ENCODE data around the gene PSD2. TPM values are rescaled to one million over a fixed set of nuclear protein-coding genes. Genes with fewer than 3 reads are reported as not detected.

The PSD2 gene
- total and polyA plus RNA-seq, 4 donors: 0.30 to 0.62 (median 0.41) TPM; not detected in 1

GRCh38 chr5:139861021-139861888, 65.6 kb downstream of the PSD2 start:
- no peak overlapping the region for H3K4me3 ChIP-seq (ENCODE audit: low read length in 2 of 2)
- 89 to 90% methylated on average over 15 of the region's 15 CpGs for WGBS, 2 donors
- no peaks in the 10 kb centered on the region for H3K27me3 ChIP-seq (ENCODE audit: control insufficient read depth in 1 of 2, insufficient read depth in 2 of 2, low read length in 1 of 2)
- DNase-seq (no peak), ATAC-seq (ENCODE audit: low FRiP score) (no peak)
- no peak overlapping the region for H3K27ac ChIP-seq (ENCODE audit: low read depth in 1 of 2, low read length in 2 of 2)
- no peaks in the 10 kb centered on the region for H3K9me3 ChIP-seq (ENCODE audit: control insufficient read depth, low read length)
- intact Hi-C loops (cut with DNase I): loop anchor here in 1 of 2 donors (5.0 kb wide), 1 partner anchor 106 kb away; no protein-coding TSS in a partner anchor
- H3K36me3 ChIP-seq (ENCODE audit: control insufficient read depth in 1 of 2, insufficient read depth in 2 of 2, low read length in 1 of 2): no peaks in the 10 kb centered on the region
- H3K4me1 ChIP-seq (ENCODE audit: control insufficient read depth in 1 of 2, insufficient read depth in 2 of 2, low read length in 2 of 2): no peaks in the 10 kb centered on the region

GRCh38 chr5:139861889-139862207, 66.2 kb downstream of the PSD2 start:
- intact Hi-C loops (cut with DNase I): loop anchor here in 1 of 2 donors (5.0 kb wide), 1 partner anchor 105 kb away; no protein-coding TSS in a partner anchor
- H3K27me3 ChIP-seq (ENCODE audit: control insufficient read depth in 1 of 2, insufficient read depth in 2 of 2, low read length in 1 of 2): no peaks in the 10 kb centered on the region
- H3K9me3 ChIP-seq (ENCODE audit: control insufficient read depth, low read length): no peaks in the 10 kb centered on the region
- no peak for DNase-seq
- no peak overlapping the region for H3K27ac ChIP-seq (ENCODE audit: low read depth in 1 of 2, low read length in 2 of 2)
- H3K4me3 ChIP-seq (ENCODE audit: low read length in 2 of 2): no peak overlapping the region
- no peak for ATAC-seq (ENCODE audit: low FRiP score)
- WGBS, 2 donors: 87 to 93% methylated on average over 4 of the region's 4 CpGs
- no peaks in the 10 kb centered on the region for H3K4me1 ChIP-seq (ENCODE audit: control insufficient read depth in 1 of 2, insufficient read depth in 2 of 2, low read length in 2 of 2)
- H3K36me3 ChIP-seq (ENCODE audit: control insufficient read depth in 1 of 2, insufficient read depth in 2 of 2, low read length in 1 of 2): no peaks in the 10 kb centered on the region

GRCh38 chr5:139862313-139862712, 66.7 kb downstream of the PSD2 start:
- ATAC-seq (ENCODE audit: low FRiP score): no peak
- H3K36me3 ChIP-seq (ENCODE audit: control insufficient read depth in 1 of 2, insufficient read depth in 2 of 2, low read length in 1 of 2): no peaks in the 10 kb centered on the region
- H3K27ac ChIP-seq (ENCODE audit: low read depth in 1 of 2, low read length in 2 of 2): no peak overlapping the region
- no peak overlapping the region for H3K4me3 ChIP-seq (ENCODE audit: low read length in 2 of 2)
- no peaks in the 10 kb centered on the region for H3K4me1 ChIP-seq (ENCODE audit: control insufficient read depth in 1 of 2, insufficient read depth in 2 of 2, low read length in 2 of 2)
- intact Hi-C loops (cut with DNase I): loop anchor here in 1 of 2 donors (5.0 kb wide), 1 partner anchor 105 kb away; no protein-coding TSS in a partner anchor
- WGBS, 2 donors: 86 to 100% methylated on average over 2 of the region's 2 CpGs
- no peaks in the 10 kb centered on the region for H3K9me3 ChIP-seq (ENCODE audit: control insufficient read depth, low read length)
- no peaks in the 10 kb centered on the region for H3K27me3 ChIP-seq (ENCODE audit: control insufficient read depth in 1 of 2, insufficient read depth in 2 of 2, low read length in 1 of 2)
- no peak for DNase-seq

GRCh38 chr5:139862803-139863202, 67.2 kb downstream of the PSD2 start:
- DNase-seq (no peak), ATAC-seq (ENCODE audit: low FRiP score) (no peak)
- no peaks in the 10 kb centered on the region for H3K4me1 ChIP-seq (ENCODE audit: control insufficient read depth in 1 of 2, insufficient read depth in 2 of 2, low read length in 2 of 2)
- intact Hi-C loops (cut with DNase I): loop anchor here in 1 of 2 donors (5.0 kb wide), 1 partner anchor 104 kb away; no protein-coding TSS in a partner anchor
- H3K9me3 ChIP-seq (ENCODE audit: control insufficient read depth, low read length): no peaks in the 10 kb centered on the region
- 84 to 92% methylated on average over 2 of the region's 2 CpGs for WGBS, 2 donors
- H3K36me3 ChIP-seq (ENCODE audit: control insufficient read depth in 1 of 2, insufficient read depth in 2 of 2, low read length in 1 of 2): no peaks in the 10 kb centered on the region
- H3K4me3 ChIP-seq (ENCODE audit: low read length in 2 of 2): no peak overlapping the region
- no peaks in the 10 kb centered on the region for H3K27me3 ChIP-seq (ENCODE audit: control insufficient read depth in 1 of 2, insufficient read depth in 2 of 2, low read length in 1 of 2)
- H3K27ac ChIP-seq (ENCODE audit: low read depth in 1 of 2, low read length in 2 of 2): no peak overlapping the region

GRCh38 chr5:139863361-139863760, 67.8 kb downstream of the PSD2 start:
- intact Hi-C loops (cut with DNase I): loop anchor here in 1 of 2 donors (5.0 kb wide), 1 partner anchor 104 kb away; no protein-coding TSS in a partner anchor
- Histone ChIP-seq H3K9me3 (ENCODE audit: control insufficient read depth, low read length) (no peaks in the 10 kb centered on the region), H3K4me1 (ENCODE audit: control insufficient read depth in 1 of 2, insufficient read depth in 2 of 2, low read length in 2 of 2) (no peaks in the 10 kb centered on the region), H3K27ac (ENCODE audit: low read depth in 1 of 2, low read length in 2 of 2) (no peak overlapping the region), H3K4me3 (ENCODE audit: low read length in 2 of 2) (no peak overlapping the region), H3K36me3 (ENCODE audit: control insufficient read depth in 1 of 2, insufficient read depth in 2 of 2, low read length in 1 of 2) (no peaks in the 10 kb centered on the region), H3K27me3 (ENCODE audit: control insufficient read depth in 1 of 2, insufficient read depth in 2 of 2, low read length in 1 of 2) (no peaks in the 10 kb centered on the region)
- DNase-seq (peak; percentile 63 to 83), ATAC-seq (ENCODE audit: low FRiP score) (peak; percentile 60)
- 28 to 40% methylated on average over 9 of the region's 9 CpGs for WGBS, 2 donors

GRCh38 chr5:139863855-139864558, 68.4 kb downstream of the PSD2 start:
- Histone ChIP-seq H3K36me3 (ENCODE audit: control insufficient read depth in 1 of 2, insufficient read depth in 2 of 2, low read length in 1 of 2) (no peaks in the 10 kb centered on the region), H3K4me3 (ENCODE audit: low read length in 2 of 2) (no peak overlapping the region), H3K9me3 (ENCODE audit: control insufficient read depth, low read length) (no peaks in the 10 kb centered on the region), H3K4me1 (ENCODE audit: control insufficient read depth in 1 of 2, insufficient read depth in 2 of 2, low read length in 2 of 2) (no peaks in the 10 kb centered on the region), H3K27me3 (ENCODE audit: control insufficient read depth in 1 of 2, insufficient read depth in 2 of 2, low read length in 1 of 2) (no peaks in the 10 kb centered on the region), H3K27ac (ENCODE audit: low read depth in 1 of 2, low read length in 2 of 2) (no peak overlapping the region)
- intact Hi-C loops (cut with DNase I): loop anchor here (1.0 to 5.0 kb wide), 3 partner anchors 75 to 103 kb away; no protein-coding TSS in a partner anchor
- 25 to 31% methylated on average over 5 of the region's 5 CpGs for whole genome bisulfite sequencing, 2 donors
- DNase-seq (peak; percentile 69 to 87), ATAC-seq (ENCODE audit: low FRiP score) (peak; percentile 69)

- Histone ChIP-seq H3K4me1 (ENCODE audit: control insufficient read depth in 1 of 2, insufficient read depth in 2 of 2, low read length in 2 of 2) (no peaks in the 10 kb centered on the region), H3K4me3 (ENCODE audit: low read length in 2 of 2) (no peak overlapping the region), H3K27me3 (ENCODE audit: control insufficient read depth in 1 of 2, insufficient read depth in 2 of 2, low read length in 1 of 2) (no peaks in the 10 kb centered on the region), H3K36me3 (ENCODE audit: control insufficient read depth in 1 of 2, insufficient read depth in 2 of 2, low read length in 1 of 2) (no peaks in the 10 kb centered on the region), H3K9me3 (ENCODE audit: control insufficient read depth, low read length) (no peaks in the 10 kb centered on the region), H3K27ac (ENCODE audit: low read depth in 1 of 2, low read length in 2 of 2) (no peak overlapping the region)
- 79 to 88% methylated on average over 12 of the region's 12 CpGs for whole genome bisulfite sequencing, 2 donors
- intact Hi-C loops (cut with DNase I): loop anchor here (1.0 to 5.0 kb wide), 3 partner anchors 76 to 102 kb away; no protein-coding TSS in a partner anchor
- peak in 1 of 2 donors; percentile 24 for DNase-seq
- no peak for ATAC-seq (ENCODE audit: low FRiP score)
Observed at GRCh38 chr5:139864716-139865483, 69.3 kb downstream of the PSD2 start.

- no peaks in the 10 kb centered on the region for H3K9me3 ChIP-seq (ENCODE audit: control insufficient read depth, low read length)
- DNase-seq (no peak), ATAC-seq (ENCODE audit: low FRiP score) (no peak)
- no peaks in the 10 kb centered on the region for H3K27me3 ChIP-seq (ENCODE audit: control insufficient read depth in 1 of 2, insufficient read depth in 2 of 2, low read length in 1 of 2)
- intact Hi-C loops (cut with DNase I): no loop called here
- H3K27ac ChIP-seq (ENCODE audit: low read depth in 1 of 2, low read length in 2 of 2): no peak overlapping the region
- no peak overlapping the region for H3K4me3 ChIP-seq (ENCODE audit: low read length in 2 of 2)
- no peaks in the 10 kb centered on the region for H3K36me3 ChIP-seq (ENCODE audit: control insufficient read depth in 1 of 2, insufficient read depth in 2 of 2, low read length in 1 of 2)
- WGBS, 2 donors: 66 to 83% methylated on average over 2 of the region's 2 CpGs
- H3K4me1 ChIP-seq (ENCODE audit: control insufficient read depth in 1 of 2, insufficient read depth in 2 of 2, low read length in 2 of 2): no peaks in the 10 kb centered on the region
Observed at GRCh38 chr5:139867109-139867508, 71.5 kb downstream of the PSD2 start.
